A549 (cell line): ENCODE data around the gene TRMT11.

Experiments
- BHLHE40 ChIP-seq: IDR thresholded peaks from 2 replicates; pipeline ENCODE4 v1.6.1; 2012; ENCODE audit warnings: low read depth, low read length, inconsistent platforms
- CTCF ChIP-seq: fragments of >200 bp; sonication (Bioruptor Twin); formaldehyde crosslinking; IDR thresholded peaks from 3 replicates; pipeline ENCODE4 v1.5.1; 2016
- EP300 ChIP-seq, 2 experiments: fragments of >200 bp; sonication (Bioruptor Twin); formaldehyde crosslinking; IDR thresholded peaks; 2 replicates in 1 of 2; 3 replicates in 1 of 2; pipeline ENCODE4 v1.6.1; 2016 to 2017
- FOSL2 ChIP-seq, 2 experiments: fragments of 450-650 bp in 1 of 2; fragments of >200 bp in 1 of 2; sonication (Bioruptor Twin) in 1 of 2; formaldehyde crosslinking; IDR thresholded peaks; 2 replicates each; pipeline versions ENCODE4 v1.5.0 to v1.6.1; 2016 to 2020; ENCODE audit warnings: mild to moderate bottlenecking in 1 of 2, moderate library complexity in 1 of 2
- POLR2A ChIP-seq: IDR thresholded peaks from 2 replicates; pipeline ENCODE4 v1.6.1; 2012; ENCODE audit warnings: mild to moderate bottlenecking, low read length
- RFX5 ChIP-seq: fragments of 450-650 bp; IDR thresholded peaks from 2 replicates; pipeline ENCODE4 v1.7.1; 2014; ENCODE audit warnings: antibody characterized with exemption, mild to moderate bottlenecking, moderate library complexity
- TF ChIP-seq, protein P1 (sequence below): fragments of 450-650 bp; IDR thresholded peaks from 2 replicates; pipeline ENCODE4 v1.6.1; 2014; ENCODE audit warnings: antibody characterized with exemption
- TF ChIP-seq, protein P2 (sequence below): fragments of 200-600 bp; sonication (generic); IDR thresholded peaks from 2 replicates; pipeline ENCODE4 v1.6.1; 2016; ENCODE audit warnings: antibody characterized with exemption, mild to moderate bottlenecking, moderate library complexity

GRCh38 chr6:126052485-126052884 lies 66.1 kb downstream of the TRMT11 start:
- no peak for TF ChIP-seq EP300 (IDR thresholded peaks at IDR 0.05)
- TF ChIP-seq CTCF, result no peak
- no peak for TF ChIP-seq RFX5
- TF ChIP-seq BHLHE40, result no peak
- no peak for TF ChIP-seq FOSL2 (IDR thresholded peaks at IDR 0.05)
- TF ChIP-seq FOSL2 (CRISPR knock-in tag; IDR thresholded peaks at IDR 0.05), result no peak
- TF ChIP-seq POLR2A, result no peak
- TF ChIP-seq, protein P1, sequence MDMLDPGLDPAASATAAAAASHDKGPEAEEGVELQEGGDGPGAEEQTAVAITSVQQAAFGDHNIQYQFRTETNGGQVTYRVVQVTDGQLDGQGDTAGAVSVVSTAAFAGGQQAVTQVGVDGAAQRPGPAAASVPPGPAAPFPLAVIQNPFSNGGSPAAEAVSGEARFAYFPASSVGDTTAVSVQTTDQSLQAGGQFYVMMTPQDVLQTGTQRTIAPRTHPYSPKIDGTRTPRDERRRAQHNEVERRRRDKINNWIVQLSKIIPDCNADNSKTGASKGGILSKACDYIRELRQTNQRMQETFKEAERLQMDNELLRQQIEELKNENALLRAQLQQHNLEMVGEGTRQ, result no peak
- TF ChIP-seq, protein P2, sequence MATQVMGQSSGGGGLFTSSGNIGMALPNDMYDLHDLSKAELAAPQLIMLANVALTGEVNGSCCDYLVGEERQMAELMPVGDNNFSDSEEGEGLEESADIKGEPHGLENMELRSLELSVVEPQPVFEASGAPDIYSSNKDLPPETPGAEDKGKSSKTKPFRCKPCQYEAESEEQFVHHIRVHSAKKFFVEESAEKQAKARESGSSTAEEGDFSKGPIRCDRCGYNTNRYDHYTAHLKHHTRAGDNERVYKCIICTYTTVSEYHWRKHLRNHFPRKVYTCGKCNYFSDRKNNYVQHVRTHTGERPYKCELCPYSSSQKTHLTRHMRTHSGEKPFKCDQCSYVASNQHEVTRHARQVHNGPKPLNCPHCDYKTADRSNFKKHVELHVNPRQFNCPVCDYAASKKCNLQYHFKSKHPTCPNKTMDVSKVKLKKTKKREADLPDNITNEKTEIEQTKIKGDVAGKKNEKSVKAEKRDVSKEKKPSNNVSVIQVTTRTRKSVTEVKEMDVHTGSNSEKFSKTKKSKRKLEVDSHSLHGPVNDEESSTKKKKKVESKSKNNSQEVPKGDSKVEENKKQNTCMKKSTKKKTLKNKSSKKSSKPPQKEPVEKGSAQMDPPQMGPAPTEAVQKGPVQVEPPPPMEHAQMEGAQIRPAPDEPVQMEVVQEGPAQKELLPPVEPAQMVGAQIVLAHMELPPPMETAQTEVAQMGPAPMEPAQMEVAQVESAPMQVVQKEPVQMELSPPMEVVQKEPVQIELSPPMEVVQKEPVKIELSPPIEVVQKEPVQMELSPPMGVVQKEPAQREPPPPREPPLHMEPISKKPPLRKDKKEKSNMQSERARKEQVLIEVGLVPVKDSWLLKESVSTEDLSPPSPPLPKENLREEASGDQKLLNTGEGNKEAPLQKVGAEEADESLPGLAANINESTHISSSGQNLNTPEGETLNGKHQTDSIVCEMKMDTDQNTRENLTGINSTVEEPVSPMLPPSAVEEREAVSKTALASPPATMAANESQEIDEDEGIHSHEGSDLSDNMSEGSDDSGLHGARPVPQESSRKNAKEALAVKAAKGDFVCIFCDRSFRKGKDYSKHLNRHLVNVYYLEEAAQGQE, result no peak
